HG03457 (cell line): ENCODE results near the gene TGIF2.
"Not testable (repeated sequence)": the region's sequence is repeated elsewhere in the genome, so short reads cannot be mapped to it uniquely, and the experiment has no call there.

Source experiments
- ATAC-seq: cut with Tn5 transposase; IDR thresholded peaks from one replicate; pipeline ENCODE4 v1.9.1; 2021; ENCODE audit warnings: moderate number of reproducible peaks; ENCODE audit not compliant: unreplicated experiment

The TGIF2 gene

GRCh38 chr20:36611625-36612024 is 38.2 kb downstream of the TGIF2 start:
- no peak for ATAC-seq

- no peak for ATAC-seq
Observed at GRCh38 chr20:36613974-36614373, 40.6 kb downstream of the TGIF2 start.

GRCh38 chr20:36614781-36615557 is 41.6 kb downstream of the TGIF2 start:
- no peak for ATAC-seq

- no peak for ATAC-seq
Observed at GRCh38 chr20:36620917-36621316, 47.5 kb downstream of the TGIF2 start.

GRCh38 chr20:36623444-36623843 is 50.0 kb downstream of the TGIF2 start:
- ATAC-seq: no peak

- no peak for ATAC-seq
Observed at GRCh38 chr20:36624068-36624943, 50.9 kb downstream of the TGIF2 start.

- ATAC-seq: no peak
Observed at GRCh38 chr20:36624944-36625324, 51.5 kb downstream of the TGIF2 start.

GRCh38 chr20:36628076-36628475 is 54.7 kb downstream of the TGIF2 start:
- no peak for ATAC-seq

GRCh38 chr20:36629719-36630681 is 56.6 kb downstream of the TGIF2 start:
- ATAC-seq: no peak

GRCh38 chr20:36631646-36632045 is 58.2 kb downstream of the TGIF2 start:
- ATAC-seq: no peak

GRCh38 chr20:36632147-36632486 is 58.7 kb downstream of the TGIF2 start:
- no peak for ATAC-seq

GRCh38 chr20:36632487-36633284 is 59.3 kb downstream of the TGIF2 start:
- ATAC-seq: no peak

- no peak for ATAC-seq
Observed at GRCh38 chr20:36633285-36633772, 59.9 kb downstream of the TGIF2 start.

GRCh38 chr20:36634342-36634741 is 60.9 kb downstream of the TGIF2 start:
- ATAC-seq: no peak

GRCh38 chr20:36638876-36639400 is 65.5 kb downstream of the TGIF2 start:
- not testable (repeated sequence) for ATAC-seq

GRCh38 chr20:36641506-36641843 is 68.1 kb downstream of the TGIF2 start:
- no peak for ATAC-seq

GRCh38 chr20:36642136-36642535 is 68.7 kb downstream of the TGIF2 start:
- no peak for ATAC-seq
